PC-3 (cell line): Measurements from ENCODE around the gene MXI1.

Experiments
- CTCF ChIP-seq: fragments of 300-600 bp; sonication (generic); conservative IDR thresholded peaks from 2 replicates; pipeline ENCODE4 v1.5.1; 2017; ENCODE audit warnings: antibody characterized with exemption, low read depth, mild to moderate bottlenecking, low read length
- EZH2 ChIP-seq: fragments of 300-600 bp; sonication (generic); IDR thresholded peaks from one replicate; pipeline ENCODE4 v1.6.1; 2017; ENCODE audit warnings: antibody characterized with exemption, mild to moderate bottlenecking, low read length; ENCODE audit not compliant: unreplicated experiment
- EZH2phosphoT487 ChIP-seq: fragments of 300-600 bp; sonication (generic); IDR thresholded peaks from 2 replicates; pipeline ENCODE4 v1.6.1; 2018; ENCODE audit warnings: mild to moderate bottlenecking, antibody characterized with exemption, low read length, borderline replicate concordance

GRCh38 chr10:110300486-110300986, 93.1 kb downstream of the MXI1 start:
- TF ChIP-seq EZH2phosphoT487 (no peak), CTCF (no peak), EZH2 (no peak)
